GM19099 (cell line): ENCODE results near the gene SPATA13.

ENCODE experiments used
- POLR2A ChIP-seq: IDR thresholded peaks from 3 replicates; pipeline ENCODE4 v1.6.1; 2011; ENCODE audit warnings: low read depth; ENCODE audit not compliant: insufficient read length; ENCODE audit errors: extremely low read depth

Gene SPATA13

GRCh38 chr13:24134757-24135156 is 25.8 kb upstream of the SPATA13 start:
- no peak for TF ChIP-seq POLR2A

GRCh38 chr13:24135674-24136300 is 24.7 kb upstream of the SPATA13 start:
- no peak for TF ChIP-seq POLR2A

- TF ChIP-seq POLR2A = no peak
Measured at GRCh38 chr13:24138911-24139310, 21.6 kb upstream of the SPATA13 start.

GRCh38 chr13:24141333-24141910 is 19.1 kb upstream of the SPATA13 start:
- no peak for TF ChIP-seq POLR2A

GRCh38 chr13:24142453-24142852 is 18.1 kb upstream of the SPATA13 start:
- TF ChIP-seq POLR2A = no peak

- no peak for TF ChIP-seq POLR2A
Measured at GRCh38 chr13:24142886-24143285, 17.6 kb upstream of the SPATA13 start.

GRCh38 chr13:24145240-24145639 is 15.3 kb upstream of the SPATA13 start:
- TF ChIP-seq POLR2A = no peak

GRCh38 chr13:24145674-24146073 is 14.8 kb upstream of the SPATA13 start:
- no peak for TF ChIP-seq POLR2A

GRCh38 chr13:24146961-24147569 is 13.5 kb upstream of the SPATA13 start:
- TF ChIP-seq POLR2A = no peak

- no peak for TF ChIP-seq POLR2A
Measured at GRCh38 chr13:24147570-24147963, 13.0 kb upstream of the SPATA13 start.

GRCh38 chr13:24148414-24149235 is 11.9 kb upstream of the SPATA13 start:
- TF ChIP-seq POLR2A = no peak

- no peak for TF ChIP-seq POLR2A
Measured at GRCh38 chr13:24149246-24150032, 11.1 kb upstream of the SPATA13 start.

GRCh38 chr13:24150572-24150971 is 9.9 kb upstream of the SPATA13 start:
- no peak for TF ChIP-seq POLR2A

- no peak for TF ChIP-seq POLR2A
Measured at GRCh38 chr13:24151864-24152263, 8.7 kb upstream of the SPATA13 start.
